HG03045 (cell line): ENCODE results near the gene CDKL1.
"Not testable (repeated sequence)": the region's sequence is repeated elsewhere in the genome, so short reads cannot be mapped to it uniquely, and the experiment has no call there.

Source experiments
- ATAC-seq: cut with Tn5 transposase; IDR thresholded peaks from one replicate; pipeline ENCODE4 v1.9.1; 2021; ENCODE audit warnings: mild to moderate bottlenecking, moderate library complexity; ENCODE audit not compliant: unreplicated experiment

Gene CDKL1

GRCh38 chr14:50388256-50388931 is 8.3 kb downstream of the CDKL1 start:
- no peak for ATAC-seq

- no peak for ATAC-seq
These were observed 9.1 kb downstream of the CDKL1 start for GRCh38 chr14:50387548-50387947.

GRCh38 chr14:50383618-50384225 is 13.0 kb downstream of the CDKL1 start:
- no peak for ATAC-seq

- ATAC-seq, result no peak
These were observed 14.8 kb downstream of the CDKL1 start for GRCh38 chr14:50381823-50382287.

GRCh38 chr14:50381008-50381407 is 15.7 kb downstream of the CDKL1 start:
- ATAC-seq, result no peak

- ATAC-seq, result no peak
These were observed 16.2 kb downstream of the CDKL1 start for GRCh38 chr14:50380455-50380854.

- ATAC-seq, result no peak
These were observed 17.1 kb downstream of the CDKL1 start for GRCh38 chr14:50379563-50379962.

- no peak for ATAC-seq
These were observed 19.1 kb downstream of the CDKL1 start for GRCh38 chr14:50377550-50378085.

GRCh38 chr14:50375760-50376159 is 20.9 kb downstream of the CDKL1 start:
- ATAC-seq, result no peak

- no peak for ATAC-seq
These were observed 22.7 kb downstream of the CDKL1 start for GRCh38 chr14:50373959-50374358.

- no peak for ATAC-seq
These were observed 25.1 kb downstream of the CDKL1 start for GRCh38 chr14:50371546-50371945.

- no peak for ATAC-seq
These were observed 30.1 kb downstream of the CDKL1 start for GRCh38 chr14:50366589-50366988.

- ATAC-seq, result no peak
These were observed 30.6 kb downstream of the CDKL1 start for GRCh38 chr14:50366115-50366514.

- ATAC-seq, result not testable (repeated sequence)
These were observed 31.1 kb downstream of the CDKL1 start for GRCh38 chr14:50365572-50365971.

GRCh38 chr14:50364792-50365191 is 31.9 kb downstream of the CDKL1 start:
- ATAC-seq, result no peak

- peak; percentile 96 for ATAC-seq
These were observed 33.0 kb downstream of the CDKL1 start for GRCh38 chr14:50363714-50364111.

GRCh38 chr14:50362764-50363713 is 33.6 kb downstream of the CDKL1 start:
- ATAC-seq, result peak; percentile 19

- ATAC-seq, result not testable (repeated sequence)
These were observed 34.9 kb downstream of the CDKL1 start for GRCh38 chr14:50361473-50362403.

- no peak for ATAC-seq
These were observed 35.8 kb downstream of the CDKL1 start for GRCh38 chr14:50360851-50361250.

- no peak for ATAC-seq
These were observed 36.6 kb downstream of the CDKL1 start for GRCh38 chr14:50360093-50360492.
